ENCODE data around the gene ATP2C2.
"Not testable (repeated sequence)": the region's sequence is repeated elsewhere in the genome, so short reads cannot be mapped to it uniquely, and the experiment has no call there.

ATP2C2 gene

GRCh38 chr16:84391151-84392030 lies 23.1 kb downstream of the ATP2C2 start:
- no peak for DNase-seq (ENCODE audit: extremely low read depth in 1 of 2, low read depth in 1 of 2)

DNA sequence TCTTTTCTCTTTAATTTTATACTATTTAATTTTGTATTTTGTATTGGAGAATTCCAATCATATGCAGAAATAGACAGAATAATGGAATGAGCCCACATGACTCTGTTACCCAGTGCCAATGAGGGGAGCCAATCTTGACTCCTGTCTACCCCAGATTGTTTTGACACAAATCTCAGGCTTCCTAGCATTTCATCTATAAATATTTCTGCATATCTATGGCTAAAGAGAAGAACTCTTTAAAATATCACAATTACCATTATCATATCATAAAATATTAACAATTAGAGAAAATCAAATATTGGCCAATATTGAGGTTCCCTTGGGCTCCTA lies 23.7 kb downstream of the ATP2C2 start:
- no peak for DNase-seq (ENCODE audit: extremely low read depth in 1 of 2, low read depth in 1 of 2)

- DNase-seq (ENCODE audit: extremely low read depth in 1 of 2, low read depth in 1 of 2): not testable (repeated sequence)
These were observed 27.7 kb downstream of the ATP2C2 start for GRCh38 chr16:84396082-84396481.

- no peak for DNase-seq (ENCODE audit: extremely low read depth in 1 of 2, low read depth in 1 of 2)
These were observed 28.2 kb downstream of the ATP2C2 start for GRCh38 chr16:84396537-84397008.

- no peak for DNase-seq (ENCODE audit: extremely low read depth in 1 of 2, low read depth in 1 of 2)
These were observed 28.8 kb downstream of the ATP2C2 start for GRCh38 chr16:84397090-84397489.

- no peak for DNase-seq (ENCODE audit: extremely low read depth in 1 of 2, low read depth in 1 of 2)
These were observed 30.4 kb downstream of the ATP2C2 start for GRCh38 chr16:84398701-84399100.

DNA sequence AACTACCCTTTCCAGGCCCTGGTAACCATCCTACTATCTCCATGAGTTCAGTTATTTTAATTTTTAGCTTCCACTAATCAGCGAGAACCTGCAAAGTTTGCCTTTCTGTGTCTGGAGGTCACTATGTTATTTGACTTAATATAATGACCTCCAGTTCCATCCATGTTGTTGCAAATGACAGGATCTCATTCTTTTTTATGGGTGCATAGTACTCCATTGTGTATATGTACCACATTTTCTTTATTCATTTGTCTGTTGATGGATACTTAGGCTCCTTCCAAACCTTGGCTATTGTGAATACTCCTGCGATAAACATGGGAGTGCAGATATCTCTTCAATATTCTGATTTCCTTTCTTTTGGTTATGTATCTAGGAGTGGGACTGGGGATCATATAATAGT lies 31.6 kb downstream of the ATP2C2 start:
- not testable (repeated sequence) for DNase-seq (ENCODE audit: extremely low read depth in 1 of 2, low read depth in 1 of 2)

GRCh38 chr16:84403435-84403834 lies 35.1 kb downstream of the ATP2C2 start:
- not testable (repeated sequence) for DNase-seq (ENCODE audit: extremely low read depth in 1 of 2, low read depth in 1 of 2)

GRCh38 chr16:84404324-84404723 lies 36.0 kb downstream of the ATP2C2 start:
- no peak for DNase-seq (ENCODE audit: extremely low read depth in 1 of 2, low read depth in 1 of 2)

GRCh38 chr16:84404936-84405639 lies 36.8 kb downstream of the ATP2C2 start:
- no peak for DNase-seq (ENCODE audit: extremely low read depth in 1 of 2, low read depth in 1 of 2)

DNA sequence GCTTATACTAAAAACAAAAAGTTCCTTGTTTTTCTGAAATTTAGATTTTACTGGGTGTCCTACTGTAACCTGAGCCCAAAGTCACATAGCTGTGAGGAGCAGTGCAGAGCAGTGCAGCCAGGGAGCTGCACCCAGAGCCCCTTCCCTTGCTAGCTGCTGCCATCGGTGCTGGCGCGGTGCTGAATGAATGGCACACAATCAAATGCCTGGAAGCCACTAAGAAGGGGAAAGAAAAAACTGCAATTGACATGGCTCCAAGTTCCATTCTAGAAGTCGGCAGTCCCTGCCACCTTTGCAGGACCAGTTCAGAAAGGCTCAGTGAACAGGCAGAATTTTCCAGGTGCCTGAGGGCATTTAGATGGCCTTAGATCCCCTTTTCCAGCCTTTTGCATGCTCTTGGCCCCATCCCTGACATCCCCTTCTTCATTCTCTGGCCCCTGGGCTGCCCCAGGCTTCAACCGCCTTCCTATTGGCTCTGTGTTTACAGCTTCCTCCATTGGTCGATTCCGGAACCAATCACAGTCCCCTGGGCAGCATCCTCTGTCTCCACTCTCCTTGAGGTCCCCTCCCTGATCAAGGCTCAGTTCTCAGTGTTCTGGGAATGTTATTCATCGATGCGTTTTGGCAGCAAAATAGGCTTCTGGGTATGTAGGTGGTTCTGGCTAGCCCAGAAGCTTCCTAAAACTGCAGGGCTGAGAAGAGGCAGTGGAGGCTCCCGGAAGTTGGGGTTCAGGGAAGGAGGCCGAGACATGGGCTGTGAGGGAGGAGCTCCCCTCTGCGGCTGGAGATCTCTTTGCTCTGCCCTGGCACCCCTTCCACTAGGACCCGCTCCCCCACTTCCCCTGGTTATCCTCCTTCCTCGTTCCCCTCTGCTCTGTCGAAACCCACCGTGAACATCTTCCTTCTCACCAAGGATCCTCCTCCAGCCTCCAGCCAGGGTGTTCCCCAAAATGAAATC lies 37.9 kb downstream of the ATP2C2 start:
- no peak for DNase-seq (ENCODE audit: extremely low read depth in 1 of 2, low read depth in 1 of 2)

DNA sequence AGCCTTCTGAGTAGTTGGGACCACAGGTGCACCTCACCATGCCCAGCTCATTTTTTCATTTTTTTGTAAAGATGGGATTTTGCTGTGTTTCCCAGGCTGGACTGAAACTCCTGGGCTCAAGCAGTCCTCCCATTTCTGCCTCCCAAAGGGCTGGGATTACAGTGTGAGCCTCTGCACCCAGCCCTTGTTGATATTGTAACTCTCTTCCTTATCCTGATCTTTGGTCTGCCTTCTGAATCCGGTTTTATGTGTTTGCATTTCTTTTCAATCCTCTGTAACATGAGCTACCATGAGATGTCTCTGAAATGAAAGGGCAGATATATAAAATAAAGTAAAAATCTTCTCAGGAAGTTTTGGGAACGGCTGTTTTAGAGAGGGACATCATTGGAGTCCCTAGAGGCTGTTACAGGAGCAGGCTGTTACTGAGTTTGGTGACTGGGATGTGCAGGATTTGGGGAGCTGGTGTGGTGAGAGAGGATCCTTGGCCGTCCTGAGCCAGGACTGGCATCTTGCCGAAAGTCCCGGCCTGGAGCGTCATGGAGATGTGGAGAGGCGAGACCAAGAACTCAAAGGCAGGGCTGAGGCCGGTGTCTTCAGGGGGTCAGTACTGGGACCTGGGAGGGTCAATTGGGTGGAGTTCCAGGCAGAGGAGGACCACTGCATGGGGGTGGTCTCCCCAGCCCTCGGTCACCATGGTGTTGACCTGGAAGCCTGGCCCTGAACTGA lies 39.4 kb downstream of the ATP2C2 start:
- no peak for DNase-seq (ENCODE audit: extremely low read depth in 1 of 2, low read depth in 1 of 2)

DNA sequence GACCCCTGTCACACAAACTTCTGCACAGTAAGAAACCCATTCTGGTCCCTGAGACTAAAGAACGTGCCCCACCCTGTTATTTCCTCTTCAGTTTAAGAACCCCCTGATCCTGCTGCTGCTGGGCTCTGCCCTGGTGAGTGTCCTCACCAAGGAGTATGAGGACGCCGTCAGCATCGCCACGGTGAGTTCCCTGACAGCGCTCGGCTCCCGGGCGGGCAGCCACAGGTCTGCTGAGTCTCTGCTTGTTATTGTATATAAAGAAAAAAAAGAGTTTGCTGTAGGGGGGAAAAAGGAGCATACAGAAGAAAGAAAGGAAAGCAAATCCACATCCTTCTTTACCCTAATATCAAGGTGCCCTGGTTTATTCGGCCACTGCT lies 40.0 kb downstream of the ATP2C2 start:
- DNase-seq (ENCODE audit: extremely low read depth in 1 of 2, low read depth in 1 of 2): no peak

GRCh38 chr16:84408856-84409255 lies 40.5 kb downstream of the ATP2C2 start:
- no peak for DNase-seq (ENCODE audit: extremely low read depth in 1 of 2, low read depth in 1 of 2)

DNA sequence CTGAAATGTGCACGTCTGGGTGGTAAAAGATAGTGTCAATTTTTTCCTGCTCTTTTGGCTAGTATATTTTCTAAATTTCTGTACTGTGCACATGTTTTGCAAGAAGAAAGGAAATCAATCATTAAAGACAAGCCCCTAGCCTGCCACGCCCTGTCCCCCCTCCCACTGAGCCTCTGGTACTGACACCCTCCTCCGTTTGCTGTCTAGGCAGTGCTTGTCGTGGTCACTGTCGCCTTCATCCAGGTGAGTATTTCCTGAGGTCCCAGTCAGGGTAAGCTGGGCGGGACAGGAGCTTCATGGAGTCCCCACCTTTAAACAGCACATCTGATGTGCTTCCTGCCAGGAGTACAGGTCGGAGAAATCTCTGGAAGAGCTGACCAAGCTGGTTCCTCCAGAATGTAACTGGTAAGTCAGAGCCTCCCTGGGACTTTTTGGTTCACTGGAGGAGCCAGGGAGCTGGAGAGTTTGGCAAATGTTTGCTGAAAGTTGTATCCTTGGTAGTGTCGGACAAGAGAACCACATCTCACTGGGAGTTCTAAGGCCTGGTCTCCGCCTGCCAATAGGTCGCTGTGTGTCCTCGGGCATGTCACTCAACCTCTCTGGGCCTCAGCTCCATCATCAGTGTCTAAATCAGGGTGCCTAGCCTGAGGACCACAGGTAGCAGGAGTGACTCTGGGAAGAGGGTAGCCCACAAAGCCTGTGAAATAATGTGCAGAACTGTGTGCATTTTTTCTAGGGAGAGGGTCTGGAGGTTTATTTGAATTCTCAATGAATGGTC lies 42.2 kb downstream of the ATP2C2 start:
- no peak for DNase-seq (ENCODE audit: extremely low read depth in 1 of 2, low read depth in 1 of 2)

DNA sequence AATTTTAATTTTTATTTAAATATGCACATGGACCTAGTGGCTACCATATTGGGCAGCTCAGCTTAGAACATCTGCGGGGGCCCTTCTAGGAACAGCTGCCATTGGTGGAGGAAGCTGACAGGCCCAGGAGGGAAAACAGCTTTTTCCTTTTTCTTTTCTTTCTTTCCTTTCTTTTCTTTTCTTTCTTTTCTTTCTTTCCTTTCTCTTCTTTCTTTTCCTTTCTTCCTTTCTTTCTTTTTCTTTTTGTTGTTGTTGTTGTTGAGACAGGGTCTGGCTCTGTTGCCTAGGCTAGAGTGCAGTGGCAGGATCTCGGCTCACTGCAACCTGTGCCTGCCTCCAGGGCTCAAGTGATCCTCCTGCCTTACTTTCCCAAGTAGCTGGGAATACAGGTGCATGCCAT lies 43.4 kb downstream of the ATP2C2 start:
- DNase-seq (ENCODE audit: extremely low read depth in 1 of 2, low read depth in 1 of 2): no peak

GRCh38 chr16:84412262-84412661 lies 43.9 kb downstream of the ATP2C2 start:
- no peak for DNase-seq (ENCODE audit: extremely low read depth in 1 of 2, low read depth in 1 of 2)

- DNase-seq (ENCODE audit: extremely low read depth in 1 of 2, low read depth in 1 of 2): no peak
These were observed 45.1 kb downstream of the ATP2C2 start for GRCh38 chr16:84413244-84414004.

- no peak for DNase-seq (ENCODE audit: extremely low read depth in 1 of 2, low read depth in 1 of 2)
These were observed 46.5 kb downstream of the ATP2C2 start for GRCh38 chr16:84414789-84415326.

All from stimulated activated CD8-positive, alpha-beta memory T cell treated with anti-CD3 and anti-CD28 coated beads, Interleukin-7, amount 100 ng/mL, for 48 hours (primary cell).